GM18520 (cell line): ENCODE results near the gene MRPS16.

Experiments
- ATAC-seq: cut with Tn5 transposase; IDR thresholded peaks from one replicate; pipeline ENCODE4 v1.9.1; 2021; ENCODE audit not compliant: unreplicated experiment

MRPS16 gene

DNA sequence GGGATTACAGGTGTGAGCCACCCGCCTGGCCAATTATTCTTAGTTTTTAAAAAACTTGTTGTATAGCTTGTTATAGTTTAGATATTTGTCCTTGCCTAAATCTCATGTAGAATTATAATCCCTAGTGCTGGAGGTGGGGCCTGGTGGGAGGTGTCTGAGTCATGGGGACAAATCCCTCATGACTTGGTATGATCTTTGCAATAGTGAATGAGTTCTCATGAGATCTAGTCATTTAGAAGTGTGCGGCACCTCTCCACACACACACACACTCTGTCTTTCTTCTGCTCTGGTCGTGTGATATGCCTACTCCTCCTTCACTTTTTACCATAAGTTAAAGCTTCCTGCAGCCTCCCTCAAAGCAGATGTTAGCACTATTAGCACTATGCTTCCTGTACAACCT is 47.4 kb downstream of the MRPS16 start:
- no peak for ATAC-seq
